ENCODE results near the gene SRGN.

GRCh38 chr10:69074532-69074931 is 13.4 kb upstream of the SRGN start:
- TF ChIP-seq CTCF (IDR thresholded peaks at IDR 0.05; ENCODE audit: insufficient read depth, low read length) (no peak), SPI1 (IDR thresholded peaks at IDR 0.05; ENCODE audit: borderline replicate concordance, low read depth) (no peak)

Measured in HL-60 (cell line).